IPS-11a (cell line): ENCODE results near the gene ROPN1B.
"Not testable (repeated sequence)": the region's sequence is repeated elsewhere in the genome, so short reads cannot be mapped to it uniquely, and the experiment has no call there.

Experiments used
- H3K4me3 ChIP-seq: one replicate; pipeline ENCODE4 v1.5.1; 2013; ENCODE audit warnings: low read depth, low read length, control low read depth

The ROPN1B gene

DNA sequence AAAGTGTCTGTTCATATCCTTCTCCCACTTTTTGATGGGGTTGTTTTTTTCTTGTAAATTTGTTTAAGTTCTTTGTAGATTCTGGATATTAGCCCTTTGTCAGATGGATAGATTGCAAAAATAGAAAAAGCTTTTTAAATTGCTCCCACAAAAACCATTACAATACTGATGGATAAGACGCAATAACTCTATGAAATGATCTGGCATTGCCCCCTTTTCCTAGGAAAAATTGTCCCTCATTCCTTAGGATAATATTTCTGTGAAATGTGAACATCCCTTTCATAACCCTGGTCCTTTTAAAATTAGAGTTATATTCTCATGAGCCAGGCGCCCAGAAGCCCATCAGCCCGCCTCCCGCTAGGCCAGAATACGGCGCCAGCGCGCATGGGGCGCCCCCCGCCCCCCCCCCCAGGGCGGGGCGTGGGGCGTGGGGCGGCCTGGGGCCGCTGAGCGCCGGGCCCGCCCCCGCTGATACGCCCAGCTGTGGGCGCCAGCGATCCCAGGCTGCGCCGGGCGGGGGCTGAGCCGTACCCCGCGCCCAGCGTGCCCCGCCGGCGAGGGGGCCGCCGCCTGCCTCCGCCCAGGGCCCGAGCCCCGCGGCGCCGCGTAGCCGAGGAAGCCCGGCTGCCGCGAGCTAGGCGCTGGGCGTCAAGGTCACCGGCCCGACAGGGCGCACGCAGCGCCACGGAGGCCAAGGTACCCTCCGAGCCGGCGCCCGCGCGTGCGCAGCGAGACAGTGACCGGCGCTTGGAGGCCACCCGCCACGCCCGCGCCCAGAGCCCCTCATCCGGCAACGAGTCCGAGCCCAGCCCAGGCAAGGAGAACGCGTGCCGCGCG is 11.1 kb upstream of the ROPN1B start:
- H3K4me3 ChIP-seq, result no peak overlapping the region

DNA sequence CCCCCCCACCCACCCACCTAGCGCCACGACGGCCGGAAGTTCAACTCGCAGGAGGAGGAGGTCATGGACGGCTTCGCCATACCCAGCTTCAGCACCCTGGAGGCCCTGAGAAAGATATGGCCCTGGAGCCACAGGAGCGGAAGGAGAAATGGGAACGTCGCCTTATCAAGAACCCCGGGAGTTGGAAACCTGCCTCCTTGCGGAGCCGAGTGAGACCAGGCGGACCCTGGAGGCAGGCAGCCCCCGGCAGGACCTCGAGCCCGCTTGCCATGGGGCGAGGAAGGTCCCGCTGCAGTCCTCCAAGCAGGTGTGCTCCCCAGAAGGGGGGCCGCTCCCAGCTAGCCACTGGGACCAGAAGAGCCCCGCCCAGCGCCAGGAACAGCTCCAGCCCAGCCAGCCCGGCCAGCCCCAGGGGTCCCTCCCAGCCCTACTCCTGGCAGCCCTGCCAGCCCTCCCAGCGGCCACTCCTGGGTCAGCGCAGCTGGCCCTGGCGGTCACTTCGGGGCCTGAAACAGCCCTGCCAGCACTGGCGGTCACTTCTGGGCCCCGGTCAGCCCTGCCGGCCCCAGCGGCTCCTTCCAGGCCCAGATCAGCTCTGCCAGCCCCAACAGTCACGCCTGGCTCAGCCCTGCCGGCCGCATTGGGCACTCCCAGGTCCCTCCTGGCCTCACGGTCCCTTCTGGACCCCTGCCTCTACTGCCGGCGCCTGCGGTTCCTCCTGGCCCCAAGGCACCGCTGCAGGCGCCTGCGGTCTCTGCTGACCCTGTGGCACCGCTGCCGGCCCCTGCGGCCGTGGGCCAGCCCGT is 10.3 kb upstream of the ROPN1B start:
- no peak overlapping the region for H3K4me3 ChIP-seq

GRCh38 chr3:125959317-125960065 is 9.5 kb upstream of the ROPN1B start:
- H3K4me3 ChIP-seq, result no peak overlapping the region

DNA sequence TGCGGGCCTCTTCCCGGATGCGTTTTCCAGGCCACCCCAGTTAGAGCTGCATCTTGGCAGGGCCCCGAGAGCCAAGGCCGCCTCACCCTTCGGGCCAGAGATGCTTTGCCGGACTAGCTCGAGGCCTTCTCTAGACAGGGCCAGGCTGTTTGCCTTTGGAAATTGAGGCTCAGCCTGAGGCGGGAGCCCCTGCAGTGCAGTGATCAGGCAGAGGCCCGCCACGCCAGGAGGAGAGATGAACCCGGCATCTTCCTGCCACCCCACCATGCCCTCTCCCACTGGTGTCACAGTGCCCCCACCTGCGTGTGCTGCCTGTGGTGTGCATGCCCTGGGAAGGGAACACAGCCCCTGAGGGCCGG is 8.9 kb upstream of the ROPN1B start:
- H3K4me3 ChIP-seq, result no peak overlapping the region

DNA sequence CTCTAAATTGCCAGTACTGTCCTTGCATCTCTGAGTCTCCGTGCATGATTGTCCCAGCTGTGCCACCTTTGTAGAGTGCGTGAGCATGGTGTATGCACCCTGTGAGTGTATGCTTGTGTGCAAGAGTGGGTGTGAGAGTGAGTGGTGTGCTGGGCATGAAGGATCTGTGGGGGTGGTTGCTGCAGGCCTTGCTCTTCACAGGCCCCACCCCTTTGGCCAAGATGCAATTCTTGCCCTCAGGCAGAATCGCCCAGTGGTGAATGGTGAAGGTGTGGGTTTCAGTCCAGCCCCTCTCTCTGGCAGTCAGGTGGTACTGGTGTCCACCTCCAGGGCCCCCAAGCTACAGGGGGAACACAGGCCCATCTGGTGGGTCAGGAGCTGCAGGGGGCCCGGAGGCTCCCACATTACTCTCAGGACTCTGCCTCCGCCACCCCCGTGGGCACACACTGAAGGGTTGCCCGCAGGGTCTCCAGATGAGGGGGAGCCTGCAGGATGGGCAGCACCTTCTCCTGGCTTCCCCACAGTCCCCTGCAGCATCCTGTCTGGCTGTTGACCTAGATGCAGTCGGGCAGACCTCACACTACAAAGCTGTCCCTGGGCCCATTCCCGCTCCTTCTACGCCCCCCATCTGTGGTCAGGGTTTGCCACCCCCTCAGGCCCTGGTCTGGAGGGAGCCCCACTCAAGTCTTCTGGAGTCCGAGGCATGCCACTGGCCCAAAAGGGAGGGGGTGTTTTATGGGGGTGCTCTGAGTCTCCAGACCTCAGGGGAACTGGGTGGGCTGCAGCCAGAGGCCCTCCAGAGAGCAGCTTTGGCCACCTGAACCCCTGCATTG is 8.3 kb upstream of the ROPN1B start:
- no peak overlapping the region for H3K4me3 ChIP-seq

GRCh38 chr3:125961289-125961589 is 7.7 kb upstream of the ROPN1B start:
- no peak overlapping the region for H3K4me3 ChIP-seq

DNA sequence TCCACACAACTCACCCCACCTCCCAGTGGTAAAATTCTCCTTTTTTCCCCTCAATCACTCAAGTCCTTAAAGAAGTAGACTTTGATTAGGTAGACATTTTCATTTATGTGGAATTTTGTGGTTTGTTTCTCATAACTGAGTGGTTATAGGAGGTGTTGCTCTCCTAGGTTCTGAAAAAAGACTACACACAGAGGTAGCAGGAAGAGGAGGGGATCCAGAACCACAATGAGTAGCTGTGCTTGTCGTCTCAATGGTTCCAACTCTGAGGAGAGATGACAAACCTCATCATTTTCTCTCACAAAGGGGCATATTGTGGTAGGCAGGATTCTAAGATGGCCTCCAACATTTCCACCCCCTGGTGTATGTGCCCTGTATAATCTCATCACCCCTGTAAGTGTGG is 5.1 kb upstream of the ROPN1B start:
- not testable (repeated sequence) for H3K4me3 ChIP-seq

DNA sequence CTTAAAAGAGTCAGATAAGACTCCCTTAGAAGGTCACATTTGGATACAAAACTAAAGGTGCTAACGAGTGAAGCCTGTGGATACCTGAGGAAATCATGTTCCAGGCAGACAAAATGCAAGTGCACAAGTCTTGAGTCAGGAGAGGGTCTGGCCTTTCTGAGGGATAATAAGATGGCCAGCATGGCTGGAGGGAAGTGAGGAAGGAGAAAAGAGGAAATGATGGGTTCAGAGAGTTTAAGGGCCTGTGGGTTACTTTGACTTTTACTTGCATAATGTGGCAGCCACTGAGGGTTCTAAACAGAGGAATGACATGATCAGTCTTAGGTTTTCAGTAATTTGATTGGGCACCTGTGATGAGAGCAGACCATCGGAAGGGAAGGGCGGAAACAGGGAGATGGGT is 3.5 kb upstream of the ROPN1B start:
- H3K4me3 ChIP-seq, result no peak overlapping the region

DNA sequence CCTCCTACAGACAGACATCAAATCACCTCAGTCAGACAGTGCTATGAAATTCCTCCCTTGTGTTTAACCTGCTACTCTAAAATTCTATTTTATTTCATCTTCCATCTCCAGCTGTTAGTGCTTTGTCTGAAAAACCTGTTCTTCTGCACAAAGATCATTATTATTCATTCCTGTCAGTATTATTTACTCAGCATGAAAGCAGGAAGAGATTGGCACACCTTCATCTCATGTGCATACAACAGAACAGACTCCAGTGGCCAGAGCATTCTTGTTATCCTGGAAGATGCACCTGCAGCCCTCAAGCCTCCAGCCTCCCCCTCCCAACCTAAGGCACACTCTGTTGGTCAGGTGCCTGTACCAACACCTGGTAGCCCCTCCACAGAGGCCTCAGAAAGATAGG is 1.8 kb upstream of the ROPN1B start:
- no peak overlapping the region for H3K4me3 ChIP-seq

GRCh38 chr3:125968121-125968520 is 857 bp upstream of the ROPN1B start:
- not testable (repeated sequence) for H3K4me3 ChIP-seq

GRCh38 chr3:125971997-125972944 is 3.3 kb downstream of the ROPN1B start:
- peak overlapping the region; percentile 40 for H3K4me3 ChIP-seq

DNA sequence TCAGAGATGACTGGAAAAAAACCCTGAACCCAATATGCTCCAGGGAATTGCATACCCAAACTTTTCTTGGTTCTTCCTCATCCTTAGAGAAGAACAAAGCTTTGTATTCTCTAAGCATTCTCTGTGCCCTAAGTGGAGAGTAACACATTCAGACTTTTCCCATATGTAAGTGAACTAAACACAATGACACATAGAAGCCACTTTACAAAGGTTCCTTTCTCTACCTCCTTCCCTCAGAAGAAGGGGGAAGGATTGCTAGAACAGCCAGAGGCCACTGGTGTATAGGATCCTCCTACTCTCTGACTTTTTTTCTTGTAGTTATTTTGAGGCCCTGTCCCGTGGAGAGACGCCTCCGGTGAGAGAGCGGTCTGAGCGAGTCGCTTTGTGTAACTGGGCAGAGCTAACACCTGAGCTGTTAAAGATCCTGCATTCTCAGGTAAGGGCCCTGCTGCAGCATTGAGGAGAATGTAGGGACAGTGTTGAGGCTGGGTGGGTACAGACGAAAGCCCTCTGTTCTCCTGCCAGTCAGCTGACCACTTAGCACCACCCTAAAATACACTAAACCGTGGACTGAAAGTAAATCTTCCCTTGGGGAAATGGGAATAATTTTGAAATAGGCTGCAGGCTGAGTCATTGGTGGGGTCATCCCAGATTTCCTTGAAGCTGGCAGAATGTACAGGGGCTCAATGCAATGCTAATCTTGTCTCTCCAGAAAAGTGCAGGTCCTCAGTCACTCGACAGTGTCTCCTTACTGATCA is 6.4 kb downstream of the ROPN1B start:
- not testable (repeated sequence) for H3K4me3 ChIP-seq

DNA sequence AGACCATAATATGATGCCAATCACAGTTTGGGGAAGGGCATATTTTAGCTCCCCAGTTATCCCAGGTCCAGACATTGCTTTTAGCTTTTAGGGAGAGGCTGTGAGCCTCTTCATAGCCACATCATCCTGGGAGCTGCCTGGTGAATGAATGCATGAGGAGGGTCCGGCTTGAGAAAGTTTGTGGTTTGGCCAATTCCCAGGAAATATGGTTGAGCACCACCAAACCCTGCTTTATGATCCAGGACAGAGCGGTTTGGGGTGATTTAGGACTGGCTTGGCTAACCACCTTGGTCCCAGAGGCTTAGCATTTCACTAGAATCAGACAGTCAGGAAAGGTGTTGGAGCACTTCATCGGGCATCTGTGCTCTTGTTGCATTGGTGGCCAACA is 7.0 kb downstream of the ROPN1B start:
- not testable (repeated sequence) for H3K4me3 ChIP-seq

GRCh38 chr3:125977104-125977503 is 8.1 kb downstream of the ROPN1B start:
- H3K4me3 ChIP-seq, result not testable (repeated sequence)

GRCh38 chr3:125984951-125985350 is 16.0 kb downstream of the ROPN1B start:
- not testable (repeated sequence) for H3K4me3 ChIP-seq

DNA sequence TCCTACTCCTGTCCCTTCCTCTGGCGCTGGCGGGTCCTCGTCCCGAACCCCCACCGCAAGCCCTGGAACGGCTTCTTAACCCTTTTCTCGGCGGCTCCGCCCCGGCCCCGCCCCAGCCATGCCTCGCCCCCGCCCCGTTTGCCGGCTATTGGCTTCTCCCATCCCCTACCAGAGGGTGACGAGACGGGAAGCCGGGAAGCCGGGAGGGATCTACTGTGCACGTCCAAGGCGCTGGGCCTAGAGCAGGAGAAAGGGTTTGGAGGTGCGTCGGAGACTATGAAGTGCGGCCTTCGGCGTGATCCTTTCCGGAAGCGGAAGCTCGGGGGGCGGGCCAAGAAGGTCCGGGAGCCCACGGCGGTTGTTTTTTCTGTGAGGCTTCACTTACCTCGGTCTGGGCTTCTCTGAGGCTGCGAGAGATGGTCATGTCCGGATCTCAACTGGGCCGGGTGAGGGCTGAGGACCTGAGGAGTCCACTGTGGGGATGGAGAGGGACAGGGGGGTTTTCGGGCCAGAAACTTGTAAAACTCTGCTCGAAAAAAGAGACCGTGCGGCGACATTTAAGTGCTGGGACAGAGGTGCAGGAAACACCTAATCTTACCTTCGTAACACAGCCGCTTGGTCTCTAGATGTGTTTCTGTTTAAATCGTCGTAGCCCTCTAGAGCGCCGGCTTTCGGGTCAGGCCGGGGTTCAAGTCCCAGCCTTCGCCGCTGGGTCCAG is 21.4 kb downstream of the ROPN1B start:
- H3K4me3 ChIP-seq, result peak overlapping the region; percentile 75

DNA sequence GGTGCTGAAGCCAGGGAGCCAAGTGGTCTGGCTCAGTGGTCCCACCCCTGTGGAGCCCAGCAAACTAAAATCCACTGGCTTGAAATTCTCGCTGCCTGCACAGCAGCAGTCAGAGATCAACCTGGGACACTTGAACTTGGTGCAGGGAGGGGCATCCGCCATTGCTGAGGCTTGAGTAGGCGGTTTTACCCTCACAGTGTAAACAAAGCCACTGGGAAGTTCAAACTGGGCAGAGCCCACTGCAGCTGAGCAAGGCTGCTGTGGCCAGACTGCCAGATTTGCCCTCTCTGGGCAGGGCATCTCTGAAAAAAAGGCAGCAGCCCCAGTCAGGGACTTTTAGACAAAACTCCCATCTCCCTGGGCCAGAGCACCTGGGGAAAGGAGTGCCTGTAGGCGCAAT is 27.8 kb downstream of the ROPN1B start:
- H3K4me3 ChIP-seq, result not testable (repeated sequence)

DNA sequence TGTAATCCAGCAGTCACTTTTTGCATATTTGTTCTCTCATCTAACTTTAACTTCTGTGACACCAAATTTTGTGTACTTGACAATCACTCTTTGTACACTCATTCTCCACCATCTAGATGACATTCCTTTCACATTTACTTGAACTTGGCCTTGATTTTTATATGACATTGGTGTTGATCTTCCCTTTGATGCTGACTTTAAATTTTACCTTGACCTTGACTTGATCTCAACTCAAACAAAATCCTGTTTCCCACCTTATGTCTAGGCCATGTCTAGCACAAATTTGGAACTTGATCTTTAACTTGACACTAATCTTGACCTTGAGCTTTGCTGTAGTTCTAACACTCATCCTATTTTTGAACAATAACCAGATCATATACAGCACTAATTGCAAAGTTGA is 33.2 kb downstream of the ROPN1B start:
- no peak overlapping the region for H3K4me3 ChIP-seq
